Lung (tissue), 12 donors: Measurements from ENCODE around the gene YBX2. TPM values are rescaled to one million over a fixed set of nuclear protein-coding genes. Genes with fewer than 3 reads are reported as not detected.

Experiments used
- ATAC-seq: fragments of 200-7000 bp; cut with Tn5 transposase; one replicate; pipeline ENCODE4 v1.9.1; 2020; ENCODE audit warnings: moderate number of reproducible peaks; ENCODE audit not compliant: insufficient read depth, low FRiP score
- DNase-seq, 3 donors: peaks; one replicate each; pipeline ENCODE4 v3.0.0-alpha.2; 2013 to 2017
- H3K27ac ChIP-seq, 2 donors: one replicate each; pipeline ENCODE4 v1.5.1; 2013; ENCODE audit warnings: mild to moderate bottlenecking in 2 of 2, moderate library complexity in 2 of 2, control low read depth in 1 of 2, inconsistent platforms in 1 of 2, low read depth in 1 of 2, low read length in 1 of 2
- H3K27me3 ChIP-seq, 3 donors: one replicate each; pipeline ENCODE4 v1.5.1; 2013; ENCODE audit warnings: low read length in 2 of 3; ENCODE audit not compliant: control insufficient read depth in 3 of 3, insufficient read depth in 3 of 3
- H3K36me3 ChIP-seq, 4 donors: one replicate each; pipeline ENCODE4 v1.5.1; 2013; ENCODE audit warnings: low read length in 4 of 4, mild to moderate bottlenecking in 1 of 4, moderate library complexity in 1 of 4; ENCODE audit not compliant: control insufficient read depth in 4 of 4, insufficient read depth in 4 of 4
- H3K4me1 ChIP-seq, 5 donors: one replicate each; pipeline ENCODE4 v1.5.1; 2013; ENCODE audit warnings: low read length in 5 of 5, mild to moderate bottlenecking in 2 of 5, moderate library complexity in 1 of 5; ENCODE audit not compliant: control insufficient read depth in 5 of 5, insufficient read depth in 5 of 5
- H3K4me3 ChIP-seq: one replicate; pipeline ENCODE4 v1.5.1; 2013; ENCODE audit warnings: mild to moderate bottlenecking, control low read depth, moderate library complexity
- H3K9ac ChIP-seq, 2 donors: one replicate each; pipeline ENCODE4 v1.5.1; 2013; ENCODE audit warnings: low read length in 2 of 2, control low read depth in 1 of 2; ENCODE audit not compliant: insufficient read depth in 1 of 2
- H3K9me3 ChIP-seq, 4 donors: one replicate each; pipeline ENCODE4 v1.5.1; 2013; ENCODE audit warnings: low read length in 3 of 4, mild to moderate bottlenecking in 1 of 4, moderate library complexity in 1 of 4; ENCODE audit not compliant: control insufficient read depth in 4 of 4, insufficient read depth in 3 of 4
- CTCF ChIP-seq: IDR thresholded peaks from 2 replicates; pipeline ENCODE4 v1.5.1; 2012; ENCODE audit warnings: mild to moderate bottlenecking; ENCODE audit errors: control extremely low read depth, extremely low read depth
- WGBS, 2 donors: extraction: QIAGEN DNeasy Blood & Tissue Kit; methylation state at CpG; one replicate each; pipeline ENCODE4 v1.1.7; 2013; 5-methylcytosine and 5-hydroxymethylcytosine counted together
- polyA plus RNA-seq, 2 donors: library from polyadenylated mRNA; stranded (reverse); fragments of 200-250 nt; gene quantifications; one replicate each; pipeline ENCODE4 v1.2.1, GENCODE V29; 2013
- total RNA-seq, 2 donors: library from RNA; depleted of rRNA in 1 of 2; stranded (reverse); fragments of >200 nt in 1 of 2; gene quantifications; one replicate each; pipeline ENCODE4 v1.2.1, GENCODE V29; 2014 to 2021
- donor health status: control.
- donor health status: control.
- donor health status: Bipolar disorder and iron deficiency.
- donor health status: healthy.
- donor health status: DM: yes; HTN: yes; CAD: no.

The YBX2 gene
- total and polyA plus RNA-seq, 4 donors = 0.03 to 0.57 (median 0.40) TPM

GRCh38 chr17:7281074-7281952 is 13.1 kb downstream of the YBX2 start, which contains the start of gene SLC2A4:
Gene SLC2A4 (plus strand): TSS chr17:7281718. CDS start chr17:7281935, 217 bp downstream.
- WGBS, 2 donors = 1% methylated on average over 56 to 71 of the region's 71 CpGs
- TF ChIP-seq CTCF = no peak
- peak; percentile 91 for ATAC-seq

GRCh38 chr17:7280519-7281073 is 13.8 kb downstream of the YBX2 start:
- Histone ChIP-seq H3K27ac (peak overlapping the region; percentile 86 to 88), H3K36me3 (no peaks in the 10 kb centered on the region), H3K9ac (no peak overlapping the region), H3K4me1 (peaks cover 0 to 21% (median 4%) of the 10 kb centered on the region in 5 donors), H3K9me3 (no peaks in the 10 kb centered on the region), H3K27me3 (peaks cover 0 to 8% (median 0%) of the 10 kb centered on the region in 3 donors), H3K4me3 (peak overlapping the region; percentile 27)
- peak; percentile 96 for TF ChIP-seq CTCF
- DNase-seq = peak; percentile 86 to 87 (median 87)
- ATAC-seq = peak; percentile 85
- WGBS, 2 donors = 1% methylated on average over 29 of the region's 29 CpGs

More at GRCh38 chr17:7281074-7281952, 13.1 kb downstream of the YBX2 start, which contains the start of gene SLC2A4:
- Histone ChIP-seq H3K27me3 (peaks cover 0 to 8% (median 0%) of the 10 kb centered on the region in 3 donors), H3K27ac (peak within 1 kb of the TSS; percentile 86 to 88), H3K4me1 (peaks cover 0 to 21% (median 4%) of the 10 kb centered on the region in 5 donors), H3K4me3 (peak within 1 kb of the TSS; percentile 27), H3K9me3 (no peaks in the 10 kb centered on the region), H3K36me3 (no peaks in the 10 kb centered on the region), H3K9ac (no peak within 1 kb of the TSS)
- DNase-seq = peak; percentile 93 to 94 (median 94)

- no peak for TF ChIP-seq CTCF
- ATAC-seq (no peak), DNase-seq (no peak)
- Histone ChIP-seq H3K9ac (no peak overlapping the region), H3K4me3 (no peak overlapping the region), H3K9me3 (no peaks in the 10 kb centered on the region), H3K27me3 (peaks cover 0 to 8% (median 0%) of the 10 kb centered on the region in 3 donors), H3K36me3 (no peaks in the 10 kb centered on the region), H3K27ac (no peak overlapping the region), H3K4me1 (peaks cover 0 to 21% (median 4%) of the 10 kb centered on the region in 5 donors)
- 89 to 92% methylated on average over 8 of the region's 8 CpGs for WGBS, 2 donors
Observed at GRCh38 chr17:7279448-7279847, 15.0 kb downstream of the YBX2 start.
